ENCODE data around the gene HNRNPA0. TPM values are rescaled to one million over a fixed set of nuclear protein-coding genes. Genes with fewer than 3 reads are reported as not detected.

Gene HNRNPA0
- polyA plus RNA-seq, 3 donors: 8.3 to 15.5 (median 10.8) TPM

DNA sequence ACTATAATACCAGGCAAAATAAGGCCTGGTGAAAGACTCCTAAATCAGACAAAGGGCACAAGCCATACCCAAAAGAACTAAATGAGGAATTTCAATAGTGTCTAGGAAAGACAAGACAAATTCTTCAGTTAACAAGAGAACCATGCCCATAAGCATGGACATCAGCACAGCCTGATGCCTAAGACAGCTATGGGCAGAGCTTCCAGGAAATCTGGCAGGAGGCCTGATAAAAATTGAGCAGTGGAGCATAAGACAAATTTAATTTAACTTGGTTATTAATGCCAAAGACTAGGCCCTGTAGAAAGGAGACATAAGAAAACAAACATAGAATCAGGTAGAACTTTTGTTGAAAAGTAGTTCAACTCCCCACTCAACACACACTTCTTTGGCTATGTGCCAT is 35.6 kb downstream of the HNRNPA0 start:
- intact Hi-C loops (cut with micrococcal nuclease): no loop called here
- Histone ChIP-seq H3K79me2 (ENCODE audit: insufficient read depth, low read length) (no peaks in the 10 kb centered on the region), H3K9ac (ENCODE audit: insufficient read depth, low read length, poor library complexity, severe bottlenecking) (no peak overlapping the region), H3K9me3 (replicated peaks in 1 of 2; ENCODE audit: control insufficient read depth in 1 of 2, insufficient read depth in 1 of 2, low read length in 2 of 2) (no peaks in the 10 kb centered on the region), H3K4me3 (replicated peaks in 1 of 3; ENCODE audit: low read depth in 2 of 3, low read length in 3 of 3) (no peak overlapping the region), H3K4me1 (ENCODE audit: control insufficient read depth in 1 of 2, insufficient read depth in 2 of 2, low read length in 2 of 2) (no peaks in the 10 kb centered on the region), H3K27me3 (ENCODE audit: control insufficient read depth in 2 of 2, insufficient read depth in 2 of 2, low read length in 2 of 2) (no peaks in the 10 kb centered on the region), H3K4me2 (replicated peaks; ENCODE audit: extremely low read depth, low read length, poor library complexity, severe bottlenecking) (no peak overlapping the region), H3K27ac (ENCODE audit: low read depth in 1 of 2, low read length in 2 of 2) (no peak overlapping the region), H2AFZ (ENCODE audit: insufficient read depth, low read depth, low read length, poor library complexity, severe bottlenecking) (no peak overlapping the region), H3K36me3 (replicated peaks in 1 of 2; ENCODE audit: control insufficient read depth in 1 of 2, insufficient read depth in 2 of 2, low read length in 2 of 2) (no peaks in the 10 kb centered on the region), H4K20me1 (ENCODE audit: insufficient read depth, low read length) (no peaks in the 10 kb centered on the region)
- H3K4me3 Mint-ChIP-seq: no peak overlapping the region
- peaks cover 0 to 2% (median 0%) of the 10 kb centered on the region in 7 donors for H3K9me3 Mint-ChIP-seq
- H3K4me1 Mint-ChIP-seq: peaks cover 2% of the 10 kb centered on the region
- H3K27ac Mint-ChIP-seq: no peak overlapping the region
- peaks cover 0 to 2% (median 0%) of the 10 kb centered on the region in 3 donors for H3K27me3 Mint-ChIP-seq (ENCODE audit: low read depth in 3 of 3)
- H3K36me3 Mint-ChIP-seq: no peaks in the 10 kb centered on the region
- no peak for DNase-seq
- TF ChIP-seq, protein P1, sequence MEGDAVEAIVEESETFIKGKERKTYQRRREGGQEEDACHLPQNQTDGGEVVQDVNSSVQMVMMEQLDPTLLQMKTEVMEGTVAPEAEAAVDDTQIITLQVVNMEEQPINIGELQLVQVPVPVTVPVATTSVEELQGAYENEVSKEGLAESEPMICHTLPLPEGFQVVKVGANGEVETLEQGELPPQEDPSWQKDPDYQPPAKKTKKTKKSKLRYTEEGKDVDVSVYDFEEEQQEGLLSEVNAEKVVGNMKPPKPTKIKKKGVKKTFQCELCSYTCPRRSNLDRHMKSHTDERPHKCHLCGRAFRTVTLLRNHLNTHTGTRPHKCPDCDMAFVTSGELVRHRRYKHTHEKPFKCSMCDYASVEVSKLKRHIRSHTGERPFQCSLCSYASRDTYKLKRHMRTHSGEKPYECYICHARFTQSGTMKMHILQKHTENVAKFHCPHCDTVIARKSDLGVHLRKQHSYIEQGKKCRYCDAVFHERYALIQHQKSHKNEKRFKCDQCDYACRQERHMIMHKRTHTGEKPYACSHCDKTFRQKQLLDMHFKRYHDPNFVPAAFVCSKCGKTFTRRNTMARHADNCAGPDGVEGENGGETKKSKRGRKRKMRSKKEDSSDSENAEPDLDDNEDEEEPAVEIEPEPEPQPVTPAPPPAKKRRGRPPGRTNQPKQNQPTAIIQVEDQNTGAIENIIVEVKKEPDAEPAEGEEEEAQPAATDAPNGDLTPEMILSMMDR (IDR thresholded peaks at IDR 0.05): no peak

DNA sequence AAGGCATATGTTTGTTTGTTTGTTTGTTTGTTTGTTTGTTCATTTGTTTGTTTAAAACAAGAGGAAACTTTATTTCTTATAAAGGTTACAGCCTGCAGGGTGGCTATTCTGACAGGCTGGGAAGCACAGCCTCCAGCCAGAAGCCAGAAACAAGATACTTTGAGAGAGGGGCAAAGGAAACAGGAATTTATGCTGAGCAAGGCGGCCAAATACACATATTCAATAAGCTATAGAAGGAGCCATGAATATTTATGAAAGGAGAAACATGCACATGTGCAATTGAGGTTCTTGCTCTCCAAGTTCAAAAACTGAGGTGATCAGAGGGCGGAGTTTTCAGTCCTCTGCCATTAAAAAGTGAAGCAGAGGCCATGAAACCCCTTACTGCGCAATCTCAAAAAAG is 37.8 kb downstream of the HNRNPA0 start:
- H3K27me3 Mint-ChIP-seq (ENCODE audit: low read depth in 3 of 3): peaks cover 0 to 2% (median 0%) of the 10 kb centered on the region in 3 donors
- intact Hi-C loops (cut with micrococcal nuclease): no loop called here
- H3K36me3 Mint-ChIP-seq: no peaks in the 10 kb centered on the region

More for the DNA sequence above, 37.8 kb downstream of the HNRNPA0 start:
- no peaks in the 10 kb centered on the region for H3K79me2 ChIP-seq (ENCODE audit: insufficient read depth, low read length)
- no peak overlapping the region for H2AFZ ChIP-seq (ENCODE audit: insufficient read depth, low read depth, low read length, poor library complexity, severe bottlenecking)
- no peaks in the 10 kb centered on the region for H3K9me3 ChIP-seq (replicated peaks in 1 of 2; ENCODE audit: control insufficient read depth in 1 of 2, insufficient read depth in 1 of 2, low read length in 2 of 2)
- H3K4me3 ChIP-seq (replicated peaks in 1 of 3; ENCODE audit: low read depth in 2 of 3, low read length in 3 of 3): no peak overlapping the region
- H3K4me1 ChIP-seq (ENCODE audit: control insufficient read depth in 1 of 2, insufficient read depth in 2 of 2, low read length in 2 of 2): no peaks in the 10 kb centered on the region
- Mint-ChIP-seq H3K27ac (no peak overlapping the region), H3K9me3 (peaks cover 0 to 5% (median 3%) of the 10 kb centered on the region in 7 donors), H3K4me3 (no peak overlapping the region), H3K4me1 (peaks cover 2% of the 10 kb centered on the region)
- no peak for DNase-seq
- H3K27me3 ChIP-seq (ENCODE audit: control insufficient read depth in 2 of 2, insufficient read depth in 2 of 2, low read length in 2 of 2): no peaks in the 10 kb centered on the region
- no peaks in the 10 kb centered on the region for H3K36me3 ChIP-seq (replicated peaks in 1 of 2; ENCODE audit: control insufficient read depth in 1 of 2, insufficient read depth in 2 of 2, low read length in 2 of 2)
- H3K4me2 ChIP-seq (replicated peaks; ENCODE audit: extremely low read depth, low read length, poor library complexity, severe bottlenecking): no peak overlapping the region
- H3K9ac ChIP-seq (ENCODE audit: insufficient read depth, low read length, poor library complexity, severe bottlenecking): no peak overlapping the region
- no CpG with 5 or more reads among the region's 3 CpGs for WGBS (ENCODE audit: insufficient coverage)
- H4K20me1 ChIP-seq (ENCODE audit: insufficient read depth, low read length): no peaks in the 10 kb centered on the region
- H3K27ac ChIP-seq (ENCODE audit: low read depth in 1 of 2, low read length in 2 of 2): no peak overlapping the region
- TF ChIP-seq, protein P1 (IDR thresholded peaks at IDR 0.05): no peak

Data from CD14-positive monocyte (primary cell).